Measurements from ENCODE around the gene RASSF1. TPM values are rescaled to one million over a fixed set of nuclear protein-coding genes. Genes with fewer than 3 reads are reported as not detected.

Gene RASSF1
- total RNA-seq, 1 donor from 2014 or later = 34.9 TPM

DNA sequence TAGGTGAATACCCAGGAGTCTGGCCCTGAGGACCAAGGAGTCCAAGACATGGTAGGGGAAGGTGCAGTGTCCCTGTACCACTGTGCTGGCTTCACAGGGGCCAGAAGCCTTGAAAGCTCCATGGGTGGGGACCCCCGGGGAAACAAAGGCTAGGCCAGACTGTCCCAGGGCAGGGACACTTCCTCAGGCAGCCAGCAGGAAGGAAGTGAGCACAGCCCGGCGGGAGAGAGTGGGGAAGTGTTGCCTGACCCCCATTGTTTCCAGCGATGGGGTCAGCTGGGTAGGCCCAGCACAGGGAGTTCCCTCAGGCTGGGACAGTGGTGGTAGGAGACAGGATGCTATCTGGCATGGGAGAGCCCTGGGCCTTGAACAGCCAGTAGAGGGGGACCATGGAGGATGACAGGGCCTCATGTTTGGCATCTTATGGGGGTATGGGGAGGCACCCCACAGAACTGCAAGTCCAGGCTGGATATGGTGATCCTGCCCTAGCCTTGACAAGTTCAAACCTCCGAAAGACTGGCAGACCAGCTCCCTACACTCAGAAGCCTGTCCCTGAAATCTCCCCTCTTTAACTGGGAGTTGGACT lies 16.9 kb downstream of the RASSF1 start:
- intact Hi-C loops (cut with DNase I) = no loop called here
- Histone ChIP-seq H3K27me3 (no peaks in the 10 kb centered on the region), H3K9me3 (no peaks in the 10 kb centered on the region), H3K4me3 (no peak overlapping the region), H3K4me1 (peaks cover 12 to 39% of the 10 kb centered on the region in 2 donors), H3K36me3 (peaks cover 0 to 17% of the 10 kb centered on the region in 2 donors), H3K27ac (peak overlapping the region; percentile 41 to 53)
- TF ChIP-seq, protein P1, sequence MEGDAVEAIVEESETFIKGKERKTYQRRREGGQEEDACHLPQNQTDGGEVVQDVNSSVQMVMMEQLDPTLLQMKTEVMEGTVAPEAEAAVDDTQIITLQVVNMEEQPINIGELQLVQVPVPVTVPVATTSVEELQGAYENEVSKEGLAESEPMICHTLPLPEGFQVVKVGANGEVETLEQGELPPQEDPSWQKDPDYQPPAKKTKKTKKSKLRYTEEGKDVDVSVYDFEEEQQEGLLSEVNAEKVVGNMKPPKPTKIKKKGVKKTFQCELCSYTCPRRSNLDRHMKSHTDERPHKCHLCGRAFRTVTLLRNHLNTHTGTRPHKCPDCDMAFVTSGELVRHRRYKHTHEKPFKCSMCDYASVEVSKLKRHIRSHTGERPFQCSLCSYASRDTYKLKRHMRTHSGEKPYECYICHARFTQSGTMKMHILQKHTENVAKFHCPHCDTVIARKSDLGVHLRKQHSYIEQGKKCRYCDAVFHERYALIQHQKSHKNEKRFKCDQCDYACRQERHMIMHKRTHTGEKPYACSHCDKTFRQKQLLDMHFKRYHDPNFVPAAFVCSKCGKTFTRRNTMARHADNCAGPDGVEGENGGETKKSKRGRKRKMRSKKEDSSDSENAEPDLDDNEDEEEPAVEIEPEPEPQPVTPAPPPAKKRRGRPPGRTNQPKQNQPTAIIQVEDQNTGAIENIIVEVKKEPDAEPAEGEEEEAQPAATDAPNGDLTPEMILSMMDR (IDR thresholded peaks at IDR 0.05) = no peak
- peak in 1 of 2 donors; percentile 71 for DNase-seq (ENCODE audit: low spot score in 2 of 2)

DNA sequence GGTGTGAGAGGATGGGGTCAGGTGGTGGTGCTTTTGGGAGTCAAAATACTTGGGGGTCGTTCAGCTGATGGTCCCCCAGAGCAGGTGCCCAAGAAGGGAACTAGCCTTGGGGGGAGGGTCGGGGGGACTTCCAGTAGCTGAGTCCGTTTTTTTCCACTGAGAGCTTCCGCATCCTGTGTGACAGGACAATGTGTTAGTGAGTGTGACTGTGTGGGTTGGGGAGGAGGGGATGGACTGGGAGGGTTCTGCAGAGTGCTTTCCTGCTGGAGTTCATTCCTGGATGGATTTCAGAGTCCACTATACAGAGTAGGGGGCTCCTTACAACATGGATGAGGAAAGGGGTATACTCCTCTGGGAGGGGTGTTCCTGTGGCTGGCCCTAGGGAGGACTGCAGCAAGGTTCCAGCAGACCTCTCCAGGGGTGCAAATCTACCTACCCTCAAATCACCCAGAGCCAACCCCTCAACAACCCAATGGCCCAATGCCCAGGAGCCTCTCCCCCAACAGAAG lies 17.5 kb downstream of the RASSF1 start:
- Histone ChIP-seq H3K36me3 (peaks cover 0 to 22% of the 10 kb centered on the region in 2 donors), H3K9me3 (no peaks in the 10 kb centered on the region), H3K4me1 (peaks cover 12 to 37% of the 10 kb centered on the region in 2 donors), H3K4me3 (no peak overlapping the region), H3K27ac (peak overlapping the region; percentile 92 to 93), H3K27me3 (no peaks in the 10 kb centered on the region)
- intact Hi-C loops (cut with DNase I) = no loop called here
- TF ChIP-seq, protein P1 (IDR thresholded peaks at IDR 0.05) = no peak
- peak in 1 of 2 donors; percentile 67 for DNase-seq (ENCODE audit: low spot score in 2 of 2)

DNA sequence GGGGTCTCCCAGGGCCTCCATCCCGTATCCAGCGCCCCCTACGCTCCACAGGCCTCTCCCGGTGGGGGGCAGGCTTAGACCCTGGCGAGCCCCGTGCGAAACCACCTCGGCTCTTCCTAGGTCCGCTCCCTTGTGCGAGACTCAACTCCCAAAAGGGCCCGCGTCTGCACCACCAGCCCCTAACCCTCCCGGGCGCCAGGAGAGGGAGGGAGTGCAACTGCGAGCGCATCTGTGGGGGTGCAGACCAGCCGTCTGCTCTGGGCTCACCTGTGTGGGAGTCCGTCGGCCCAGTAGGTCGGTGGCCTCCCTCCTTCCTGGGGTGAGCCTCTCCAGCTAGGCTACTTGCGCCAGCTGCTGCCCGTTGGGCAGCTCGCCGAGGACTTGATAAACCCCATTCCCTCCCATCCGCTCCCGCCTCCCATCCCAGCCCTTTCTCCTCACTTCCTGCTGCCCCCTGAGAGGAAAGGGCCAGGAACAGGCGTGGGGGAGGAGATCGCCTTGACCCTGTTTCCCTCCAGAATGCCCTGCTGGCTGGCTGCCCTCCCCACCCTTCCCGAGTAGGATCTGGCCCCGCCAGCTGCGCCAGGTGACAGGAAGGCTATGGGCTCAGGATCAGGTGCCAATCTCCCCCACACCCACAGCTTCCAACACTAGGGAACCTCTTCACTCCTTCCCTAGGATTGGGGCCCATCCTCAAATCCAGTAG lies 18.1 kb downstream of the RASSF1 start, which contains the start of gene HYAL2:
HYAL2 (minus strand) TSS at position 360 of the 706 bp plus-strand sequence. CDS start 2,256 bp downstream, outside the sequence.
- Histone ChIP-seq H3K27ac (peak within 1 kb of the TSS; percentile 92 to 93), H3K27me3 (no peaks in the 10 kb centered on the region), H3K4me1 (peaks cover 12 to 36% of the 10 kb centered on the region in 2 donors), H3K36me3 (peaks cover 0 to 25% of the 10 kb centered on the region in 2 donors), H3K9me3 (no peaks in the 10 kb centered on the region), H3K4me3 (peak within 1 kb of the TSS; percentile 66 to 81)
- DNase-seq (ENCODE audit: low spot score in 2 of 2) = peak in 1 of 2 donors; percentile 70
- intact Hi-C loops (cut with DNase I) = no loop called here
- TF ChIP-seq, protein P1 (IDR thresholded peaks at IDR 0.05) = no peak

DNA sequence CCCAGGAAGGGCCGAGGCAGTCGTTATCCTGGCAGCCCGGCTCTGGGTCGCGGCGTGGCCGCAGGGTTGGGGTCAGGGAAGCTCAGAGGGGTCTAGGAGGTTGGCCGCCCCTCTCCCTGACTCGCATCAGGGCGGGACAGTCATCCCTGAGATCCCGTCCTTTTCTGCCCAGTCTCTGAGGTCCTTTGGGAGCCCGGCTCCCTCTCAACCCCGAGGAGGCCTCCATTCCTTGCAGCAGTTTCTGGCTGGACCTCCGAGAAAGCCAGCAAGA lies 18.6 kb downstream of the RASSF1 start:
- Histone ChIP-seq H3K9me3 (no peaks in the 10 kb centered on the region), H3K4me1 (peaks cover 10 to 31% of the 10 kb centered on the region in 2 donors), H3K27ac (peak overlapping the region; percentile 92 to 93), H3K4me3 (peak overlapping the region; percentile 66 to 81), H3K36me3 (peaks cover 0 to 26% of the 10 kb centered on the region in 2 donors), H3K27me3 (no peaks in the 10 kb centered on the region)
- TF ChIP-seq, protein P1 (IDR thresholded peaks at IDR 0.05) = no peak
- intact Hi-C loops (cut with DNase I) = no loop called here
- no peak for DNase-seq (ENCODE audit: low spot score in 2 of 2)

DNA sequence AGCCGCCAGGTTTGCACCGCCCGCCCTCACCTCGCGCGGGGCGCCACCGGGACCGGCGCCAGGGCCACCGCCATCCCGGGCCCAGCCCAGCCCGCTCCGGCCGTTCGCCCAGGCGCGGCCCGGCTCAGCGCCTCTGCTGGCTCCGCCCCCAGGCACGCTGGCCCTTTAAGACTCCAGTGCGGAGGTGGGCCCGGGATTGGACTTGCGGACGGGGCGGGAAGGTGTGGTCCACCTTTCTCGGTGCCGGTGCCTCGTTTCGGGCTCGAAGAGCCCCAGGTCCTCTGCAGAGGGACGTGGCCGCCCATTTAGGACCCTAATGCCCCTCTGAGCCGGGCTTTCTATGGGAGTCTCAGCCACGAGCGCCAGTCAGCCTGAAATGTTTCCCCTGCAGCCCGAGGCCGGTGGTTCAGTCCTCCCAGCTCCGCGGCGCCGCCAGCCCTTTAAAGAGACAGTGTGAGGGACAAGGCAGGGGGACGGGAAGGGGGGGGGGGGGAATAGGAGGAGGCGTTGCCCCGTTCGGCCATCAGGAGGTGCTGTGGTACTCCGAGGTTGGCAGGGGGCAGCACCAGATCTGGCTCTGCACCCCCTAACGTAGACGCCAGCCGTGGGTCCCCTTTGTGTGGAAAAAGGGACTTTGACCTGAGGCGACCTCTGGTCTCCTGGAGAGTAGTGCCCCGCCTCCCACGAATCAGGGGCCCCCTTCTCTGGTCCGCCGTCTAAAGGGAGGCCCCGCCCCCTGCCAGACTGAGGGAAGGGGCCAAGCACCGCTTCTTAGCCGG lies 19.1 kb downstream of the RASSF1 start:
- intact Hi-C loops (cut with DNase I) = loop anchor here (1.0 kb wide), 1 partner anchor 22 kb away; the partner anchor contains the start of genes HYAL3 and NAA80
- TF ChIP-seq, protein P1 (IDR thresholded peaks at IDR 0.05) = peak; percentile 26 to 63 (median 44)
- peak in 1 of 2 donors; percentile 94 for DNase-seq (ENCODE audit: low spot score in 2 of 2)
- peaks cover 8 to 28% of the 10 kb centered on the region in 2 donors for H3K4me1 ChIP-seq
- peak overlapping the region; percentile 66 to 81 for H3K4me3 ChIP-seq
- no peaks in the 10 kb centered on the region for H3K27me3 ChIP-seq
- no peaks in the 10 kb centered on the region for H3K9me3 ChIP-seq
- H3K36me3 ChIP-seq = peaks cover 0 to 31% of the 10 kb centered on the region in 2 donors
- peak overlapping the region; percentile 92 to 93 for H3K27ac ChIP-seq

Data from ascending aorta (tissue), 2 donors.